CD14-positive monocyte (primary cell): ENCODE results near the gene KCNMA1. TPM values are rescaled to one million over a fixed set of nuclear protein-coding genes. Genes with fewer than 3 reads are reported as not detected.

Experiments
- DNase-seq, 3 donors: peaks; one replicate each; pipeline ENCODE4 v3.0.0-alpha.2; 2011 to 2022
- H2AFZ ChIP-seq: 2 replicates; pipeline ENCODE4 v1.6.0; 2012; ENCODE audit warnings: mild to moderate bottlenecking, low read depth, low read length, inconsistent platforms; ENCODE audit not compliant: insufficient read depth, poor library complexity, severe bottlenecking
- H3K27ac ChIP-seq, 2 donors: 1 replicate in 1 of 2; 2 replicates in 1 of 2; pipeline ENCODE4 v1.5.1; 2012 to 2013; ENCODE audit warnings: low read length in 2 of 2, control low read depth in 1 of 2, inconsistent platforms in 1 of 2, low read depth in 1 of 2, mild to moderate bottlenecking in 1 of 2
- H3K27me3 ChIP-seq, 2 donors: one replicate each; pipeline versions ENCODE4 v1.6.0 to v1.6.1; 2011 to 2013; ENCODE audit warnings: low read length in 2 of 2; ENCODE audit not compliant: control insufficient read depth in 2 of 2, insufficient read depth in 2 of 2
- H3K36me3 ChIP-seq, 2 donors: replicated peaks in 1 of 2; 1 replicate in 1 of 2; 2 replicates in 1 of 2; pipeline versions ENCODE4 v1.5.1 to v1.6.1; 2012 to 2013; ENCODE audit warnings: low read length in 2 of 2, control low read depth in 1 of 2, inconsistent platforms in 1 of 2, mild to moderate bottlenecking in 1 of 2; ENCODE audit not compliant: insufficient read depth in 2 of 2, control insufficient read depth in 1 of 2
- H3K4me1 ChIP-seq, 2 donors: 1 replicate in 1 of 2; 2 replicates in 1 of 2; pipeline versions ENCODE4 v1.5.1 to v1.6.1; 2012 to 2013; ENCODE audit warnings: low read length in 2 of 2, control low read depth in 1 of 2, inconsistent platforms in 1 of 2, mild to moderate bottlenecking in 1 of 2, moderate library complexity in 1 of 2; ENCODE audit not compliant: insufficient read depth in 2 of 2, control insufficient read depth in 1 of 2
- H3K4me2 ChIP-seq: replicated peaks from 2 replicates; pipeline ENCODE3; 2012; ENCODE audit warnings: low read length, moderate library complexity, mild to moderate bottlenecking; ENCODE audit not compliant: poor library complexity, severe bottlenecking; ENCODE audit errors: extremely low read depth
- H3K4me3 ChIP-seq, 3 experiments: fragments of 200-600 bp in 1 of 3; sonication (generic) in 1 of 3; replicated peaks in 1 of 3; 1 replicate in 2 of 3; 2 replicates in 1 of 3; pipeline ENCODE4 v1.5.1; 2011 to 2013; ENCODE audit warnings: low read length in 3 of 3, mild to moderate bottlenecking in 3 of 3, control low read depth in 2 of 3, low read depth in 2 of 3, inconsistent platforms in 1 of 3, moderate library complexity in 1 of 3
- H3K79me2 ChIP-seq: 2 replicates; pipeline ENCODE4 v1.6.0; 2012; ENCODE audit warnings: mild to moderate bottlenecking, control low read depth, inconsistent platforms, low read length, moderate library complexity; ENCODE audit not compliant: insufficient read depth
- H3K9ac ChIP-seq: 2 replicates; pipeline ENCODE4 v1.6.0; 2017; ENCODE audit warnings: low read length, mild to moderate bottlenecking; ENCODE audit not compliant: insufficient read depth, poor library complexity, severe bottlenecking
- H3K9me3 ChIP-seq, 2 donors: replicated peaks in 1 of 2; 1 replicate in 1 of 2; 2 replicates in 1 of 2; pipeline versions ENCODE4 v1.5.1 to v1.6.1; 2012 to 2013; ENCODE audit warnings: low read length in 2 of 2, control low read depth in 1 of 2; ENCODE audit not compliant: control insufficient read depth in 1 of 2, insufficient read depth in 1 of 2
- H4K20me1 ChIP-seq: 2 replicates; pipeline ENCODE4 v1.6.0; 2012; ENCODE audit warnings: mild to moderate bottlenecking, low read length, control low read depth, moderate library complexity; ENCODE audit not compliant: insufficient read depth
- H3K27ac Mint-ChIP-seq, 7 donors: one replicate each; pipeline ENCODE4 v1.8.0; 2020; ENCODE audit warnings: mild to moderate bottlenecking in 7 of 7, mixed read lengths in 7 of 7, moderate library complexity in 6 of 7, inconsistent platforms in 2 of 7
- H3K27me3 Mint-ChIP-seq, 3 donors: one replicate each; pipeline ENCODE4 v1.8.0; 2021 to 2022; ENCODE audit warnings: low read depth in 3 of 3, mild to moderate bottlenecking in 3 of 3, mixed read lengths in 3 of 3, moderate library complexity in 3 of 3, inconsistent platforms in 1 of 3
- H3K36me3 Mint-ChIP-seq, 2 donors: one replicate each; pipeline ENCODE4 v1.8.0; 2020; ENCODE audit warnings: mixed read lengths in 2 of 2, inconsistent platforms in 1 of 2, mild to moderate bottlenecking in 1 of 2
- H3K4me1 Mint-ChIP-seq: one replicate; pipeline ENCODE4 v1.8.0; 2020; ENCODE audit warnings: mild to moderate bottlenecking, mixed read lengths
- H3K4me3 Mint-ChIP-seq, 2 donors: one replicate each; pipeline ENCODE4 v1.8.0; 2020; ENCODE audit warnings: mild to moderate bottlenecking in 2 of 2, mixed read lengths in 2 of 2, moderate library complexity in 1 of 2
- H3K9me3 Mint-ChIP-seq, 7 donors: one replicate each; pipeline ENCODE4 v1.8.0; 2020 to 2022; ENCODE audit warnings: mixed read lengths in 7 of 7, mild to moderate bottlenecking in 6 of 7, moderate library complexity in 6 of 7, inconsistent platforms in 2 of 7
- WGBS: methylation state at CpG from one replicate; pipeline ENCODE4 v1.1.5; 2013; ENCODE audit warnings: missing lambda C conversion rate; ENCODE audit not compliant: insufficient coverage; 5-methylcytosine and 5-hydroxymethylcytosine counted together
- intact Hi-C, 2 donors: fragments of 100-400 bp; cut with micrococcal nuclease; formaldehyde crosslinking; loops; one replicate each; pipeline versions ENCODE4 v1.15.0 to v1.15.1; 2023
- polyA plus RNA-seq, 3 donors: library from polyadenylated mRNA; depleted of rRNA in 1 of 3; unstranded in 2 of 3; stranded (reverse) in 1 of 3; fragments of 300-500 nt in 2 of 3; fragments of >200 nt in 1 of 3; fragmentation: Illumina TruSeq in 2 of 3; gene quantifications; 1 replicate in 2 of 3; 2 replicates in 1 of 3; pipeline ENCODE4 v1.2.3, GENCODE V29; 2012 to 2021
- TF ChIP-seq, protein P1 (sequence below): fragments of 200-600 bp; IDR thresholded peaks from one replicate; pipeline ENCODE4 v1.8.0; 2022; ENCODE audit warnings: antibody characterized with exemption, mild to moderate bottlenecking

The KCNMA1 gene
- polyA plus RNA-seq, 3 donors = 0.11 to 1.0 TPM; not detected in 1

DNA sequence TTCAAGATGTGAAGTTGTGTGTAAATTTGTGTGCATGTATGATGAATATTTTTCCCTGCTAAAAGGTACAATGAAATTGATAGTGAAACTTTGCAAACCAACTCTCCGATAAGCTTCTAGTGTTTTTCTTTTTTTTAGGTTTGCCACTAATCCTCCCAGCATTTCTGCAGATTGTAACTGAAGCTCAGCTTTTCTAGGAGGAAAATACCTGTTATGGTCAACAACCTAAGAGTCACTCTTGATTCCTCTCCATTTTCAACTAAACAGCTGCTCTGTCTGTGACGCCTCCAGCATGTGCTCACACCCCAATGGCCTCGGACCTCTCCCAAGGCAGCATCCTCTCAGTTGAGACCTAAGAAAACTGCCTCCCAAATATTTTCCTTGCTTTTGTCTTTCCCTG lies 406.2 kb downstream of the KCNMA1 start:
- Histone ChIP-seq H3K4me1 (no peaks in the 10 kb centered on the region), H3K4me2 (no peak overlapping the region), H3K9ac (no peak overlapping the region), H3K4me3 (no peak overlapping the region), H3K27me3 (no peaks in the 10 kb centered on the region), H3K79me2 (no peaks in the 10 kb centered on the region), H4K20me1 (no peaks in the 10 kb centered on the region), H3K36me3 (no peaks in the 10 kb centered on the region), H3K9me3 (no peaks in the 10 kb centered on the region), H3K27ac (no peak overlapping the region), H2AFZ (no peak overlapping the region)
- WGBS = 84% methylated on average over 3 of the region's 3 CpGs
- Mint-ChIP-seq H3K27ac (no peak overlapping the region), H3K27me3 (peaks cover 0 to 6% (median 2%) of the 10 kb centered on the region in 3 donors), H3K4me3 (no peak overlapping the region), H3K9me3 (peaks cover 0 to 5% (median 2%) of the 10 kb centered on the region in 7 donors), H3K36me3 (no peaks in the 10 kb centered on the region), H3K4me1 (peaks cover 5% of the 10 kb centered on the region)
- TF ChIP-seq, protein P1, sequence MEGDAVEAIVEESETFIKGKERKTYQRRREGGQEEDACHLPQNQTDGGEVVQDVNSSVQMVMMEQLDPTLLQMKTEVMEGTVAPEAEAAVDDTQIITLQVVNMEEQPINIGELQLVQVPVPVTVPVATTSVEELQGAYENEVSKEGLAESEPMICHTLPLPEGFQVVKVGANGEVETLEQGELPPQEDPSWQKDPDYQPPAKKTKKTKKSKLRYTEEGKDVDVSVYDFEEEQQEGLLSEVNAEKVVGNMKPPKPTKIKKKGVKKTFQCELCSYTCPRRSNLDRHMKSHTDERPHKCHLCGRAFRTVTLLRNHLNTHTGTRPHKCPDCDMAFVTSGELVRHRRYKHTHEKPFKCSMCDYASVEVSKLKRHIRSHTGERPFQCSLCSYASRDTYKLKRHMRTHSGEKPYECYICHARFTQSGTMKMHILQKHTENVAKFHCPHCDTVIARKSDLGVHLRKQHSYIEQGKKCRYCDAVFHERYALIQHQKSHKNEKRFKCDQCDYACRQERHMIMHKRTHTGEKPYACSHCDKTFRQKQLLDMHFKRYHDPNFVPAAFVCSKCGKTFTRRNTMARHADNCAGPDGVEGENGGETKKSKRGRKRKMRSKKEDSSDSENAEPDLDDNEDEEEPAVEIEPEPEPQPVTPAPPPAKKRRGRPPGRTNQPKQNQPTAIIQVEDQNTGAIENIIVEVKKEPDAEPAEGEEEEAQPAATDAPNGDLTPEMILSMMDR = no peak
- intact Hi-C loops = no loop called here
- DNase-seq = no peak

DNA sequence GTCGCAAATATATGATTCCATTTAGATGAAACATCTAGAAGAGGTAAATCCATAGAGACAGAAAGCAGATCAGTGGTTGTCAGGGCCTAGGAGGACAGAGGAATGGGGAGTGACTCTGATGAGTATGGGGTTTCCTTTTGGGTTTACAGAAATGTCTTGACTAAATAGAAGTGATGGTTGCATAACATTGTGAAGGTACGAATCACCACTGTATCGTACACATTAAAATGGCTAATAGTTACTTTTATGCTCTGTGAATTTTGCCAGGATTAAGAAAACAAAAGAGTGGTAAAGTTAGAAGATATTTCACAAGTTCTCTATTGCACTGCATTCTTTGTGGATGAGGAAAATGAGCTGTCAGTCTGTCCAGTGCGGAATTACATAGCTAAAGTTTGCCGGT lies 407.4 kb downstream of the KCNMA1 start:
- Mint-ChIP-seq H3K4me1 (peaks cover 13% of the 10 kb centered on the region), H3K27me3 (peaks cover under 1 to 13% (median 2%) of the 10 kb centered on the region in 3 donors), H3K4me3 (no peak overlapping the region), H3K9me3 (peaks cover 0 to 5% (median 2%) of the 10 kb centered on the region in 7 donors), H3K36me3 (no peaks in the 10 kb centered on the region), H3K27ac (no peak overlapping the region)
- WGBS = 100% methylated on average over 1 of the region's 5 CpGs
- Histone ChIP-seq H3K27ac (no peak overlapping the region), H4K20me1 (no peaks in the 10 kb centered on the region), H3K36me3 (no peaks in the 10 kb centered on the region), H3K9me3 (no peaks in the 10 kb centered on the region), H3K4me2 (no peak overlapping the region), H3K4me1 (peaks cover 4 to 6% of the 10 kb centered on the region in 2 donors), H3K4me3 (no peak overlapping the region), H3K79me2 (no peaks in the 10 kb centered on the region), H3K9ac (no peak overlapping the region), H2AFZ (no peak overlapping the region), H3K27me3 (no peaks in the 10 kb centered on the region)
- TF ChIP-seq, protein P1 = no peak
- intact Hi-C loops = no loop called here
- no peak for DNase-seq
